ENCODE measurements around the gene CYB561D2.

CYB561D2 gene

DNA sequence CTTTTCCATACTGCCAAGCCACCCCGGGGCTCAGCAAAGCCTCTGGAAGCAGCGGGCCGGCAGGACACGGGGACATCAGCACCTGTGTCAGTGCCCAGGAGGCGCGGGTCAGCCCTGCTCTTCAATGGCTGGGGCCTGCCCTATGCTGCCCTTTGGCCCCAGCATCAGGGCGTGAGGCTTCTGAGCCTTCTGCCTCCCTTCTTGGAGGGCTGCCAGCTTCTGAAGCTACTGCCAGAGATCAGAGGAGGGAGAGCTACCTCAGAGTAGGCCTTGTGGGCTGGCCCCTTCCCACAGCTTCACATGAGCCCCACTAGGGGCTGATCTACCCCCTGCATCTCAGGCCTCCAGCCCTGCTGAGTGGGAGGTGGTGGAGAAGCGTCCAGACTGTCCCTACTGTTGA, 21.7 kb downstream of the CYB561D2 start:
- Histone ChIP-seq H3K36me3 (replicated peaks) (no peaks in the 10 kb centered on the region), H3K27me3 (ENCODE audit: low read depth) (no peaks in the 10 kb centered on the region), H3K4me1 (no peaks in the 10 kb centered on the region), H3K9me3 (no peaks in the 10 kb centered on the region), H3K4me3 (no peak overlapping the region)
- no peak for DNase-seq (ENCODE audit: low spot score in 2 of 2)
- in situ Hi-C loops (cut with MboI; ENCODE audit: low sequenced_read_pairs): no loop called here

DNA sequence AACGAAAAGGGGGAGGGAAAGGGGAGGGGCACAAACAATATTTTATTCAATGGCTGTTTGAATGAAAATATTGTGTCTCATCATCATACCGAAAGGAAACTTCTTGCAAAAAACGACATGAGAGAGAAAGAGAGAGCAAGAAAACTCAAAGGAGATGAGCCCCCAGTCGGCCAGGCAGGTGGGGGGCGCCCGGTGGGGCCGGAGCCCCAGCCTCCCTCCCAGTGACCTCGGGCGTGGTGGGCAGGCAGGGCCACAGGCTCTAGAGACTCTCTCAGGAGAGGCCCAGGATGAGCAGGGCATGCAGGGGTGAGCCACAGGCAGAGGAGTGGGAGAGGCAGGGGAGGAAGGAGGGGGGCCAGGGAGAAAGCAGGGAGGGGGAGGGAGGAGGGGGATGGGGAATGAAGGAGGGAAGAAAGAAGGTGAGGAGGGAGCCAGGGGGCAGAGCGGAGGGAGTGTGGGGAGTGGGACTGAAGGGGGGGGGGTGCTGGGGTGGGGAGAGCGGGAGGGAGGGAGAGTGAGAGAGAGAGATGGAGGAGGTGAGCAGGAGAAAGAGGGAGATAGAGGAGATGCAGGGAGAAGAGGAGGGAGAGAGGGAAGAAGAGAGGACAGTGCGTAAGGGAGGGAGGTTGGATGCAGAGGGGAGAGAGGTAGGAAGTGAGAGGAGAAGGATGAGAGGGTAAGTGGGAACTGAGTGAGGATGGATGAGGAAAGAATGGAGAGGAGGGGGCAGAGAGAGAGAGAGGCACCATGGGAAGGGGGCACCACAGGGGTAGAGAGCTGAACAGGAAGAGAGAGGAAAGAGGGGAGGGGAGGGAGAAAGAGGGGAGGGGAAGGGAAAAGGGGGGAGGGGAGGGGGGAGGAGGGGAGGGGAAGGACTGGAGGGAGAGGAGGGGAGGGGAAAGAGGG, 22.7 kb downstream of the CYB561D2 start:
- Histone ChIP-seq H3K4me3 (no peak overlapping the region), H3K9me3 (no peaks in the 10 kb centered on the region)
- DNase-seq (ENCODE audit: low spot score in 2 of 2): no peak

DNA sequence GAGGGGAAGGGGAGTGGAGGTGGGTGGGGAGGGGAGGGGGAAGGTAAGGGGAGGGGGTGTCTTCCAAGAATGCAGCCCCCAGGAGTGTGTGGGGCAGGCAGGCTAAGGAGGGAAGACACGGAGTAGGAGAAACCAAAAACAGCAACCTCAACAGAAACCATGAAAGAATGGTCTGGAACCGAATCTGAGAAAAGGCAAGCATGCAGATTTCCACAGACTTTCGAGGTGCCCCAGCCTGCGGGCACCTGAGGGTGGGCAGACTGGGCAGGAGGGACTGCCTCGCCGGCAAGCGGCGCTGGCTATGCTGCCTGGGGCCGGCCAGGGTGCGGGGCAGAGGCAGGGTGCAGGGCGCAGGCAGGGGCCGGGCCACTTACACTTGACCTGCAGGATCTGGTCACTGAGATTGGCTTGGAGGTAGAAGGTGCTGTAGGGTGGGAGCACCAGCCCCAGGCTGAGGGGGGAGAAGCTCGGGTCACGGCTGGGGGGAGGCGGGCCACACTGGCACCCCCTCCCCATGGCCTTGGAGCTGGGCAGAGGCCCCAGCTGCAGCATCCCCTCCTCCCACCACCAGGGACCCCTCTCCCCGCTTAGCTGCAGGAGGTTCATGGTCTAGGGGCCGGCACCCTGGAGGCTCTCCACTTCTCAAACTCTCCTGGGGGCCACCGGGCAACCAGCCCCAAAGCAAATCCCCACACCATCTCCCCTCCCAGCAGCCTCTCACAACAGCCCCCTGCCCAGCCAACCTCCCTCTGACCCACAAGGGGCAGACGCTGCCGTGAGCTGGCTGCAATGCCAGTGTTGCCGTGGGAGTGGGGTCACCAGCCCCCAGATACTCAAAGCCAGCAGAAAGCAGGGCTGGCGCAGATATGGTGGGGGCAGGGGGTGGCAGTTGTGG, 23.9 kb downstream of the CYB561D2 start:
- H3K36me3 ChIP-seq (replicated peaks): no peaks in the 10 kb centered on the region
- DNase-seq (ENCODE audit: low spot score in 2 of 2): no peak
- no peak overlapping the region for H3K4me3 ChIP-seq
- H3K9me3 ChIP-seq: no peaks in the 10 kb centered on the region
- H3K4me1 ChIP-seq: no peaks in the 10 kb centered on the region
- no peaks in the 10 kb centered on the region for H3K27me3 ChIP-seq (ENCODE audit: low read depth)
- in situ Hi-C loops (cut with MboI; ENCODE audit: low sequenced_read_pairs): no loop called here

More for the DNA sequence above, 22.7 kb downstream of the CYB561D2 start:
- H3K36me3 ChIP-seq (replicated peaks): no peaks in the 10 kb centered on the region
- in situ Hi-C loops (cut with MboI; ENCODE audit: low sequenced_read_pairs): no loop called here
- no peaks in the 10 kb centered on the region for H3K4me1 ChIP-seq
- no peaks in the 10 kb centered on the region for H3K27me3 ChIP-seq (ENCODE audit: low read depth)

DNA sequence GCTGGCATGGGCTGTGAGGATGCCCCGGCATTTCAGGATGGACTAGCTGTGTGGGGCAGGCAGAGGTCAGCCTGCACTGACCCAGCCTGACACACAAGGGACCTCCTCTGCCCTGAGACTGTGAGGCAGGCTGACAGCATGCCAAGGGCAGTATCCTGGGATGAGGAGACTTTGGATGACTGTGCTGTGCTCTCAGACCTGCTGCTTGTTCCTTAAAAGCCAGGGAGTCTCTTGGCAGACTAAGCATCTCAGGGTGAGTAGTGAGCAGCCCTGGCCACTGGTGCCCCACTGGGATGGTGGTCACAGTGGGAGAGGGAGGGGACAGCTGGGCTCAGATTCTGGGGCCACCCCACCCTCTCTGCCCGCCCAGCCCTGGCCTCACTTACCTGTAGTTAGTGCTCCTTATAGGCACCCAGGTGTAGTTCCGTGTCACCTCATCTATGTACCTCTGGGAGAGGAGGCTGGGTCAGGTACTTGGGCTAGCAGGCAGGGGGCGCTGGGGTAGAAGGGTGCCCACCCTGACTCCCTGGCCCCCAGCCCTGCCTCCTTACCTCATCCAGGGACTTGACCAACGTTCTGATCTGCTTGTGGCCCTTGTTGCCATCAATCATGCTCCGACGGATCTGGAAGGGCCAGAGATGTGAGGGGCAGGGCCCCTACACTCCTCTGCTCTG, 24.7 kb downstream of the CYB561D2 start:
- DNase-seq (ENCODE audit: low spot score in 2 of 2): peak in 1 of 2 experiments; percentile 38
- no peaks in the 10 kb centered on the region for H3K27me3 ChIP-seq (ENCODE audit: low read depth)
- no peaks in the 10 kb centered on the region for H3K9me3 ChIP-seq
- in situ Hi-C loops (cut with MboI; ENCODE audit: low sequenced_read_pairs): no loop called here
- H3K4me1 ChIP-seq: no peaks in the 10 kb centered on the region
- no peak overlapping the region for H3K4me3 ChIP-seq
- H3K36me3 ChIP-seq (replicated peaks): no peaks in the 10 kb centered on the region

DNA sequence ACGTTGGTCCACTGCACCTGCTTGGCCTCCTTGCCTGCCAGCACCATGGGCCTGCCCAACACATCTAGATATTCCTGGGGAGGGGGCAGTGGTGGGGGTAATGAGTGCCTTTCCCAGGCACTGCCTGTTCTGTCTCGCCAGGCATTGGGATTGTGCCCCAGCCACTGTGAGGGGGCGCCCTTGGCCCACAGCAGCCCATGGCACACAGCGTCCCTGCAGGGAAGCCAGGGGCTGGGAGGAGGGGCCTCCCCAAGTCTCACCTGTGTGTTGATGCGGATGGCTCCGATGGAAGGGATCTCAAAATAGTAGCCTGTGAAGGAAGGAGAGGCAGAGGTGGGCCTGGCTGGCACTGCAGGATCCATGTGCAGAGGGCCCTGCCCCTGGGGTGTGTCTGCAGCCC, 27.4 kb downstream of the CYB561D2 start:
- Histone ChIP-seq H3K27me3 (ENCODE audit: low read depth) (no peaks in the 10 kb centered on the region), H3K36me3 (replicated peaks) (no peaks in the 10 kb centered on the region), H3K4me3 (no peak overlapping the region), H3K9me3 (no peaks in the 10 kb centered on the region), H3K4me1 (no peaks in the 10 kb centered on the region)
- in situ Hi-C loops (cut with MboI; ENCODE audit: low sequenced_read_pairs): no loop called here
- no peak for DNase-seq (ENCODE audit: low spot score in 2 of 2)

DNA sequence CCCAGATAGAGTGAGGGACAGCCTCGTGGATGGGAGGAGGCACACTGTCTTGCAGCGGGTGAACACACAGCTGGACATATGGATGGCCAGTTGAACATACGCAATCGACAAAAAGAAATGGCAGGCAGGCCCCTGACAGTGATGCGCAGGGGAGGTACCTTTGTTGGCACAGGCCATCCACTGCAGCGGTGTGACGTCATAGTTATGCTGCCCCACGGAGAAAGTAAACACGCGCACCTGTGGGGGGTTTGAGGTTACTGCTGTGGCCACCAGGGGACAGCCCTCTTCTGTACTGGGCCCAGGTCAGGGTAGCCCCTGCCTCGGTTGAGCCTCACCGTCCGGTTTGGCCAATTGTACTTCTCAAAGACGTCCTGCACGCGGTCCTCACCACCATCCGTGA, 28.1 kb downstream of the CYB561D2 start:
- Histone ChIP-seq H3K4me1 (no peaks in the 10 kb centered on the region), H3K9me3 (no peaks in the 10 kb centered on the region), H3K27me3 (ENCODE audit: low read depth) (no peaks in the 10 kb centered on the region), H3K36me3 (replicated peaks) (no peaks in the 10 kb centered on the region), H3K4me3 (no peak overlapping the region)
- DNase-seq (ENCODE audit: low spot score in 2 of 2): no peak
- in situ Hi-C loops (cut with MboI; ENCODE audit: low sequenced_read_pairs): no loop called here

DNA sequence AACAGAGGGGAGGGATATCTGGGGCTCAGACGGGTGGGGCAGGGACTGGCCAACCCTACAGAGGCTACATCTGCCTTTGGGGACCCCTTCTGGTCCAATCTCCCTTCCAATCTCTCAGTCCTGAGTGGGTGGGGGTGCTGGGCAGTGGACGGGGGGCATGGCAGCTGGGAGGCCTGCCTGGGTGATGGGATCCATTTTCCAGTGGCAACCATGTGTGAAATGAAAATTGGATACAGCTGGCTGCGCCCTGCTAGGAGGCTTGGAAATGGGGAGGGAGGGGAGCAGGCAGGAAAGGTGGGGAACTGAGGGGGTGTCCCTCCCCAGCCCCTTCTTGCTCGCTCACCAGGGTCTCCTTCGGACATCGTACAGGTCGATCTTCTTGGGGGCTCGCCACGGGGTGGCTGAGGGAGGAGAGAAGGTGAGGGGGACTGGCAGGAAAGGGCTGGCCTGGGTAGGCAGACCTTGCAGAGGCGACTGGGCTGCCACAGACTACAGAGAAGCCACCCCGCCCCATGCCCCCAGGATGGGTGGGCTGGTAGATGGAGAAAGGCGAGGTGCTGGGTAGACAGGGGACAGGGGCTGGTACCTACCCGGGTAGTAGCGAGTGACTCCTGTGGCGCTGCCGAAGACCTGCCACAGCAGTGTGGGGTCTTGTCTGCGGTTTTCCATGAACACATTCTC, 29.9 kb downstream of the CYB561D2 start:
- Histone ChIP-seq H3K27me3 (ENCODE audit: low read depth) (no peaks in the 10 kb centered on the region), H3K4me1 (no peaks in the 10 kb centered on the region), H3K36me3 (replicated peaks) (no peaks in the 10 kb centered on the region), H3K9me3 (no peaks in the 10 kb centered on the region), H3K4me3 (no peak overlapping the region)
- in situ Hi-C loops (cut with MboI; ENCODE audit: low sequenced_read_pairs): no loop called here
- DNase-seq (ENCODE audit: low spot score in 2 of 2): no peak

DNA sequence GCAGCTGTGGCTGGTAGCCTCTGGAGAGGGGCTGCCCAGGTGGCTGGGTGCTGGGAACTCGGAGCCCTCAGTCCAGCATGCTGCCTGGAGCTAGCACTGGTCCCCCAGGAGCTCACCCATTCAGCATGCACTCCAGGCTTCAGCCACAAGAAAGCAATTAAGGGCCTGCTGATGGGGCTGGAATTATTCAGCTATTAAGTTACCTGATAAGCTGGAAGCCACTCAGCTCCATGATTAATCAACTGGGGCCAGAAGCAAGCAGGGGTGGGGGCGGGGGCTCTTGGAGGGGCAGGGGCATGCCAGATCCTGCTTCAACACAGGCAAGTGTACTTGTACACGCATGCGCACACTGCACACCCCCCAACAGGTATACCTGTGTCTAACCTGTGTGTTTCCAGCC, 30.7 kb downstream of the CYB561D2 start:
- Histone ChIP-seq H3K27me3 (ENCODE audit: low read depth) (no peaks in the 10 kb centered on the region), H3K36me3 (replicated peaks) (no peaks in the 10 kb centered on the region), H3K4me1 (no peaks in the 10 kb centered on the region), H3K9me3 (no peaks in the 10 kb centered on the region), H3K4me3 (no peak overlapping the region)
- in situ Hi-C loops (cut with MboI; ENCODE audit: low sequenced_read_pairs): no loop called here
- no peak for DNase-seq (ENCODE audit: low spot score in 2 of 2)

DNA sequence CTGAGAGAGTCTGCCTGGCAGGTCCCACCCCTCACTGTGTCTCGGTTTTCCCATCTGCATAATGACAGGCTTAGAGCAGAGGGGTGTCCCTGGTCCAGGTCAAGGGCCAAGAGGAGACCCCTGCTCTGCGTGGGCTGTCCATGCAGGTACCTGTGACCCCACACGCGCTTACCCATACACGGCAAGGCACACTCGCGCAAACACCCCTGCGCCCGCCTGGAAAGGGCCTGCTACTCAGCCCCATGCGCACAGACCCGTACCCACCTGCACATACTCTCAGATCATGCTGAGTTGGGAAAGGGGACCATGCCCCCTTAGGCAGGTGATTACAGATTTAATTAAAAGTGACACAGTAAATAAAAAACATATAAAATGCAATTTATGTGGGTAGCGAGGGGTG, 32.1 kb downstream of the CYB561D2 start:
- in situ Hi-C loops (cut with MboI; ENCODE audit: low sequenced_read_pairs): no loop called here
- no peaks in the 10 kb centered on the region for H3K27me3 ChIP-seq (ENCODE audit: low read depth)
- no peak for DNase-seq (ENCODE audit: low spot score in 2 of 2)

DNA sequence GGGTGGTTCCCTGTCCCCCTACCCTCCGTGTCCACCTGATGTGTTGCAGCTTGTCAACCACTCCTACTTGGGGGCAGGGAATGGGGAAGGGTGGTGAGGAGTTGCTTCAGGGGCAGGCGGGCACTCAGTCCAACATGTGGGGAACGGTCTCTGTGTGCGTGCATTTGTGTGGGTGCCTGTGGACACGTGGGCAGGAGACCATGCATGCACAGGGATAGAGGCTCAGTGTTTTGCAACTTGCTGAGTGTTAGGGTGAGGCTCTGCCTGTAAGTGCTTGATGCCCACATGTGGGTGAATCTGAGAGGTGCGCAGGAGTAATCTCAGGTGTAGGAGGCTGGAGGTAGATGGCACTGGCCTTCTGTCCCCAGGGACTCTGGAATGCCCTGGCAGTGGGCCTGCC, 33.1 kb downstream of the CYB561D2 start:
- DNase-seq (ENCODE audit: low spot score in 2 of 2): no peak
- Histone ChIP-seq H3K4me3 (no peak overlapping the region), H3K4me1 (no peaks in the 10 kb centered on the region), H3K9me3 (no peaks in the 10 kb centered on the region), H3K27me3 (ENCODE audit: low read depth) (no peaks in the 10 kb centered on the region), H3K36me3 (replicated peaks) (no peaks in the 10 kb centered on the region)
- in situ Hi-C loops (cut with MboI; ENCODE audit: low sequenced_read_pairs): no loop called here

More for the DNA sequence above, 32.1 kb downstream of the CYB561D2 start:
- Histone ChIP-seq H3K4me3 (no peak overlapping the region), H3K36me3 (replicated peaks) (no peaks in the 10 kb centered on the region), H3K9me3 (no peaks in the 10 kb centered on the region), H3K4me1 (no peaks in the 10 kb centered on the region)

DNA sequence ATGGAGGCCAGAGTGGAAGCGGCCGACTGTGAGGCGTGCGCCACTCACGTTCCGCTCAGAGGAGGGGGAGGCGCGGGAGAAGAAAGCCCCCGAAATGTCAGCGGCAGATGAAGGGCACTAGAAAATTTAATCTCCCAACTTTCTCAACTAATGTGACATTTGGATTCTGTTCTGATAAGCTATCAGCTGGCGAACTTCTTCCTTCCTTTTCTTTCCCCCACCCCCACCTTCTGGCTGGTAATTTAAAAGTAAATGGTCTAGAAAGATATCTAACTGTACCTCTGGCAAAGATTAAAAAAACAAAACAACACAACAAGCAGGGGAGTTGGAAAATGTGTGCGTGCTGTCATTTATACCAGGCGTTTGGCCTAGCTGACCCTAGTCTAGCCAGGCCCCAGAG, 35.1 kb downstream of the CYB561D2 start:
- Histone ChIP-seq H3K4me1 (no peaks in the 10 kb centered on the region), H3K9me3 (no peaks in the 10 kb centered on the region), H3K4me3 (no peak overlapping the region), H3K36me3 (replicated peaks) (no peaks in the 10 kb centered on the region), H3K27me3 (ENCODE audit: low read depth) (no peaks in the 10 kb centered on the region)
- in situ Hi-C loops (cut with MboI; ENCODE audit: low sequenced_read_pairs): no loop called here
- no peak for DNase-seq (ENCODE audit: low spot score in 2 of 2)

DNA sequence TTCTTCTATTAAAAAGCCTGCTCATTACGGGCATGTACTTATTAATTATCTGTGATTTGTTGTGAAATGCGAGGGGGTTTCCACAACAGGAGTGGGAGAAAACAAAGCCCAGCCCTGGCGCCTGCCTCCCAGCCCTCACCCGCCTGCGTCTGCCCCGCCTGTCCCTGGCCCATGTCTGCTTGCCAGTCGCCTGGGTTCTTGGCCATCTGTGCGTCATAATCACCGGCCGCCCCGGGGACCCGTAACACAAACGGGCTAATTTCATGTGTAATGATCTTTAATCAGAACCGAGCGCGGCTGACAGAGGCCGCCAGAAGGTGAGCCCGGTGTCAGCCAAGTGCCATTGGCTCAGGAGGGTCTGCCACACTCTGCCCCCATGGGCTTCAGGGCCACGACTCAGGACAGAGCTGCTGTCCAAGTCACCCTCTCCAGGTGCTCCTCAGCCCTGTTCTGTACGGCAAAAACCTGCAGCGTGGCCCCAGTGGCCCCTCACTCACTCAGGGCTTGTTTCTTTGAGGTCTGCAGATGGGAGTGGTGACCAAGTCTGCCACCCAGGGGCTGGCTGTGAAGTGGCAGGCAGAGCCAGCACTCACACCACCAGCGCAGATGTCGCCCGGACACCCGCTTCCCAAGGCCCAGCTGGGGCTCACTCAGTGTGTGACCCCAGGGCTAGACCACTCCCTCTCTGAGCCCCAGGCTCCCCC, 37.5 kb downstream of the CYB561D2 start:
- H3K4me1 ChIP-seq: no peaks in the 10 kb centered on the region
- no peaks in the 10 kb centered on the region for H3K27me3 ChIP-seq (ENCODE audit: low read depth)
- in situ Hi-C loops (cut with MboI; ENCODE audit: low sequenced_read_pairs): no loop called here
- no peaks in the 10 kb centered on the region for H3K36me3 ChIP-seq (replicated peaks)
- DNase-seq (ENCODE audit: low spot score in 2 of 2): peak in 1 of 2 experiments; percentile 21
- no peaks in the 10 kb centered on the region for H3K9me3 ChIP-seq
- no peak overlapping the region for H3K4me3 ChIP-seq

Data from HAP-1 (cell line).